Keratinocyte (primary cell): ENCODE results near the gene SHISA5. TPM values are rescaled to one million over a fixed set of nuclear protein-coding genes. Genes with fewer than 3 reads are reported as not detected.

Experiments
- DNase-seq: peaks from one replicate; pipeline ENCODE4 v3.0.0-alpha.2; 2011; ENCODE audit warnings: low read depth, missing footprints, low spot score
- FAIRE-seq: peaks from 2 replicates; lab custom pipeline; 2011; peaks lifted over from hg19 to GRCh38; lab: Jason Lieb, UNC
- H2AFZ ChIP-seq: 2 replicates; pipeline ENCODE4 v1.6.0; 2012; ENCODE audit warnings: low read length, control low read depth, inconsistent platforms; ENCODE audit not compliant: control insufficient read depth
- H3K27ac ChIP-seq: 2 replicates; pipeline ENCODE4 v1.5.1; 2011; ENCODE audit warnings: low read length; ENCODE audit not compliant: control insufficient read depth, insufficient read depth
- H3K27me3 ChIP-seq: 3 replicates; pipeline ENCODE4 v1.6.0; 2011; ENCODE audit warnings: low read length; ENCODE audit not compliant: control insufficient read depth, insufficient read depth; ENCODE audit errors: extremely low read depth
- H3K36me3 ChIP-seq, 2 experiments: 2 replicates in 1 of 2; 3 replicates in 1 of 2; pipeline ENCODE4 v1.5.1; 2011; ENCODE audit warnings: low read length in 2 of 2, mild to moderate bottlenecking in 1 of 2; ENCODE audit not compliant: control insufficient read depth in 2 of 2, insufficient read depth in 2 of 2; ENCODE audit errors: extremely low read depth in 1 of 2
- H3K4me1 ChIP-seq: 3 replicates; pipeline ENCODE4 v1.5.1; 2011; ENCODE audit warnings: low read length; ENCODE audit not compliant: control insufficient read depth, insufficient read depth; ENCODE audit errors: extremely low read depth
- H3K4me2 ChIP-seq: 3 replicates; pipeline ENCODE4 v1.6.0; 2011; ENCODE audit warnings: low read depth, low read length; ENCODE audit not compliant: control insufficient read depth, insufficient read depth; ENCODE audit errors: extremely low read depth
- H3K4me3 ChIP-seq, 3 experiments: fragments of 200-600 bp in 1 of 3; sonication (generic) in 1 of 3; 2 replicates in 2 of 3; 3 replicates in 1 of 3; pipeline ENCODE4 v1.5.1; 2011 to 2016; ENCODE audit warnings: low read length in 3 of 3, mild to moderate bottlenecking in 3 of 3, control low read depth in 2 of 3, inconsistent platforms in 1 of 3, low read depth in 1 of 3, mixed read lengths in 1 of 3, mixed run types in 1 of 3, moderate library complexity in 1 of 3; ENCODE audit not compliant: control insufficient read depth in 2 of 3, insufficient read depth in 2 of 3; ENCODE audit errors: extremely low read depth in 1 of 3
- H3K79me2 ChIP-seq: 2 replicates; pipeline ENCODE4 v1.6.0; 2012; ENCODE audit warnings: low read length; ENCODE audit not compliant: control insufficient read depth, insufficient read depth
- H3K9ac ChIP-seq: 3 replicates; pipeline ENCODE4 v1.6.0; 2011; ENCODE audit warnings: low read length; ENCODE audit not compliant: control insufficient read depth, insufficient read depth; ENCODE audit errors: extremely low read depth
- H3K9me1 ChIP-seq: 3 replicates; pipeline ENCODE4 v1.6.0; 2011; ENCODE audit warnings: low read length; ENCODE audit not compliant: control insufficient read depth, insufficient read depth; ENCODE audit errors: extremely low read depth
- H3K9me3 ChIP-seq: 2 replicates; pipeline ENCODE4 v1.5.1; 2012; ENCODE audit warnings: low read depth, low read length; ENCODE audit not compliant: control insufficient read depth
- H4K20me1 ChIP-seq: 3 replicates; pipeline ENCODE4 v1.6.0; 2011; ENCODE audit warnings: low read length; ENCODE audit not compliant: control insufficient read depth, insufficient read depth; ENCODE audit errors: extremely low read depth
- CTCF ChIP-seq, 3 experiments: IDR thresholded peaks in 1 of 3; conservative IDR thresholded peaks in 1 of 3; optimal IDR thresholded peaks in 1 of 3; 2 replicates in 2 of 3; 3 replicates in 1 of 3; pipeline versions ENCODE3 to v1.5.1; 2011; ENCODE audit warnings: low read length in 3 of 3, mild to moderate bottlenecking in 3 of 3, moderate library complexity in 2 of 3, control low read depth in 1 of 3, inconsistent platforms in 1 of 3; ENCODE audit not compliant: insufficient read depth in 2 of 3; ENCODE audit errors: extremely low read depth in 1 of 3
- EZH2 ChIP-seq: IDR thresholded peaks from one replicate; pipeline ENCODE4 v1.6.1; 2012; ENCODE audit warnings: inconsistent platforms, mild to moderate bottlenecking, low read length, moderate library complexity
- dilution Hi-C: fragments of 300-500 bp; cut with MboI; formaldehyde crosslinking; loops from one replicate; pipeline ENCODE4 v1.7.0; 2020; ENCODE audit warnings: low sequenced_read_pairs; ENCODE audit not compliant: extremely low pct_ligation_motif_present
- polyA plus RNA-seq, 5 experiments: library from polyadenylated mRNA; depleted of rRNA in 3 of 5; stranded (reverse) in 3 of 5; stranded (forward) in 1 of 5; unstranded in 1 of 5; fragments of >200 nt; gene quantifications; 1 replicate in 1 of 5; 2 replicates in 3 of 5; 3 replicates in 1 of 5; pipeline versions ENCODE4 v1.2.1 to v1.2.3, GENCODE V29; 2011 to 2012; ENCODE audit warnings: missing spikeins in 2 of 5, low read depth in 1 of 5, low replicate concordance in 1 of 5

SHISA5 gene
- polyA plus RNA-seq, 1 donor (not counting 4 experiments of a cell fraction or from before 2014, with no cell fraction given): 94.4 TPM

DNA sequence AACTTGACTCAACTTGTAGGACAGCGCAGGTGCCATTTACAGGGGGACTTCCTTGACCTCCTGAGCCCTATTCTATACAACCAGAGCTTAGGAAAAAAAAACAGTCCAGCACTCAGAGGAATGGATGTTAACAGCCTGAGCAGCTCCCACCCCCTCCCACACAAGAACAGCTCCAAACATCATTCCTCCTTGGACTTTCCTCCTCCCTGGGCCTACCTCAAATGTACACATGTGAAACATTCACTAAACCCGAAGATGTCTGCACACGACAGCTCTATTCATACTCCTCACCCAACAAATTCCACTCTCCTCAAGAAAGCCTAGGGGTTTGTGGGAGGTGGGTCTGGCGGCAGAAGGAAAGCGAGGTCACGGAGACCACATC is 57.9 kb downstream of the SHISA5 start:
- H2AFZ ChIP-seq: peak overlapping the region; percentile 98
- H3K4me3 ChIP-seq: peak overlapping the region; percentile 82 to 93 (median 85)
- H3K36me3 ChIP-seq: peaks cover 6 to 13% of the 10 kb centered on the region in 2 experiments
- H3K27ac ChIP-seq: peak overlapping the region; percentile 77
- H3K4me1 ChIP-seq: peaks cover 27% of the 10 kb centered on the region
- no peak for FAIRE-seq
- H3K79me2 ChIP-seq: peaks cover 41% of the 10 kb centered on the region
- H3K9me1 ChIP-seq: peaks cover 3% of the 10 kb centered on the region
- H3K27me3 ChIP-seq: no peaks in the 10 kb centered on the region
- peaks cover 4% of the 10 kb centered on the region for H4K20me1 ChIP-seq
- peak overlapping the region; percentile 99 for H3K4me2 ChIP-seq
- H3K9ac ChIP-seq: peak overlapping the region; percentile 87
- dilution Hi-C loops: loop anchor here (25.0 kb wide), 1 partner anchor 184 kb away; no protein-coding TSS in a partner anchor
- DNase-seq: no peak
- TF ChIP-seq CTCF (optimal IDR thresholded peaks at IDR 0.05 in 1 of 3, IDR thresholded peaks at IDR 0.05 in 1 of 3, conservative IDR thresholded peaks at IDR 0.05 in 1 of 3; ENCODE audit: extremely low read depth in 1 of 3, insufficient read depth in 2 of 3, low read length in 3 of 3) (no peak), EZH2 (no peak)
- H3K9me3 ChIP-seq: no peaks in the 10 kb centered on the region

- Histone ChIP-seq H3K9me1 (peaks cover 3% of the 10 kb centered on the region), H3K36me3 (peaks cover 6 to 13% of the 10 kb centered on the region in 2 experiments), H3K4me3 (peak overlapping the region in 1 of 3 experiments; percentile 93), H3K27me3 (no peaks in the 10 kb centered on the region), H3K4me1 (peaks cover 27% of the 10 kb centered on the region), H3K9ac (no peak overlapping the region), H4K20me1 (peaks cover 4% of the 10 kb centered on the region), H3K79me2 (peaks cover 46% of the 10 kb centered on the region), H3K9me3 (no peaks in the 10 kb centered on the region), H3K4me2 (peak overlapping the region; percentile 99), H2AFZ (no peak overlapping the region), H3K27ac (peak overlapping the region; percentile 77)
- DNase-seq (no peak), FAIRE-seq (no peak)
- dilution Hi-C loops: loop anchor here (25.0 kb wide), 1 partner anchor 183 kb away; no protein-coding TSS in a partner anchor
- TF ChIP-seq CTCF (optimal IDR thresholded peaks at IDR 0.05 in 1 of 3, IDR thresholded peaks at IDR 0.05 in 1 of 3, conservative IDR thresholded peaks at IDR 0.05 in 1 of 3; ENCODE audit: extremely low read depth in 1 of 3, insufficient read depth in 2 of 3, low read length in 3 of 3) (no peak), EZH2 (no peak)
These were observed 58.6 kb downstream of the SHISA5 start for GRCh38 chr3:48445277-48445882.
